GM19463 (cell line): ENCODE results near the gene SLC13A2.

Experiments
- ATAC-seq: cut with Tn5 transposase; IDR thresholded peaks from one replicate; pipeline ENCODE4 v1.9.1; 2021; ENCODE audit warnings: mild to moderate bottlenecking, moderate library complexity; ENCODE audit not compliant: unreplicated experiment

The SLC13A2 gene

DNA sequence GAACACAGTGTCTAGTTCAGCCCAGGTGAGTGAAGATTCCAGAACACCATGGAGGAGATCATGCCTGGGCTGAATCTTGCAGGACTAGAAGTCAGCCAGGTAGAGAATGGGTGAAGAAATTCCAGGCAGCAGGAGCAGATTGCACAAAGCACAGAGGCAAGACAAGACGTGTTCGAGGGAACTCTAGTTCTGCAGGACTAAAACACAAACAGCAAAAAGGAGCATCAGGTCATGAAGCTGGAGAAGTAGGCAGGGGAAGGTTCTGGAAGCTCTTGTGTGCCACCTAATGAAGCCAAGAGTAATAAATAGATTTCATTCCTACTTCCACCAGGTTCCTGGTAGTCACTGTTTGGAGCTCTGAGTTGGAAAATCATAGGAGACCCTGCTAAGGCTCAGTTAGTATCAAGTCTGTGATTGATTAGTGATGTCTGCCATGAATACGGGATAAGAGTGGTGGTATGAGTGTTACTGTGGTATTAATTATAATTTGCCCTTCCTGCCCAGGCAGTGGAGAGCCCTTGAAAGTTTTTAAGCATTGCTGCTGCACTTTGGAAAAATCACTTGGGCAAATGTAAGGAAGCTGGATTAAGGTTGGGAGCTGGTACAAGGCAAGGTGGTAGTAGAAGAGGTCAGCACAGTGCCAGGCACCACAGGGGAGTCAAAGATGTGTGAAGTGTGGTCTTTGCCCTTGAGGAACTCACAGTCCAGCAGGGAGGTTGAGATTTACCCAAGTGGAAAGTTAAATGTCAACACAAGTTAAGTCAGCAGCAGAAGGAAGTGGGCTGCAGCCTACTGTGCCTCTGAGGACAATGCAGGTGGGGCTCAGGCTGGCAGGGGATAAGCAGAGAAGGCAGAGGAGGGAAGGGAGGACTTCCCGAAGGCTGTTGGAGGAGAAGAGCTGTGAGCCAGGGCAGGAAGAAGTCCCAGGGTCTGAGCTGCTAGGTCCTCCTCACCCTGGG is 19.2 kb downstream of the SLC13A2 start:
- no peak for ATAC-seq

DNA sequence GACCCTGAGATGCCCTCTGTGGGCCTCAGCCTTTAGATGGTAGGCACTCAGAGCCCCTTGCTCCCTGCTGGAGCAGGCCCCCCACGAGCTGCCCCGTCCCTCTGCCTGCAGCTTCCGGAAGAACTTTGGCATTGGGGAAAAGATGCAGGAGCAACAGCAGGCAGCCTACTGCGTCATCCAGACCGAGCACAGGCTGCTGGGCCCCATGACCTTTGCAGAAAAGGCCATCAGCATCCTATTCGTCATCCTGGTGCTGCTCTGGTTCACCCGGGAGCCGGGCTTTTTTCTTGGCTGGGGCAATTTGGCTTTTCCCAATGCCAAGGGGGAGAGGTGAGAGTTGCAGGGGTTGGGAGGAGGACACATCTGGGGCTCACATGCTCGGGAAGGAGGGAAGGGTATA is 20.0 kb downstream of the SLC13A2 start:
- no peak for ATAC-seq

DNA sequence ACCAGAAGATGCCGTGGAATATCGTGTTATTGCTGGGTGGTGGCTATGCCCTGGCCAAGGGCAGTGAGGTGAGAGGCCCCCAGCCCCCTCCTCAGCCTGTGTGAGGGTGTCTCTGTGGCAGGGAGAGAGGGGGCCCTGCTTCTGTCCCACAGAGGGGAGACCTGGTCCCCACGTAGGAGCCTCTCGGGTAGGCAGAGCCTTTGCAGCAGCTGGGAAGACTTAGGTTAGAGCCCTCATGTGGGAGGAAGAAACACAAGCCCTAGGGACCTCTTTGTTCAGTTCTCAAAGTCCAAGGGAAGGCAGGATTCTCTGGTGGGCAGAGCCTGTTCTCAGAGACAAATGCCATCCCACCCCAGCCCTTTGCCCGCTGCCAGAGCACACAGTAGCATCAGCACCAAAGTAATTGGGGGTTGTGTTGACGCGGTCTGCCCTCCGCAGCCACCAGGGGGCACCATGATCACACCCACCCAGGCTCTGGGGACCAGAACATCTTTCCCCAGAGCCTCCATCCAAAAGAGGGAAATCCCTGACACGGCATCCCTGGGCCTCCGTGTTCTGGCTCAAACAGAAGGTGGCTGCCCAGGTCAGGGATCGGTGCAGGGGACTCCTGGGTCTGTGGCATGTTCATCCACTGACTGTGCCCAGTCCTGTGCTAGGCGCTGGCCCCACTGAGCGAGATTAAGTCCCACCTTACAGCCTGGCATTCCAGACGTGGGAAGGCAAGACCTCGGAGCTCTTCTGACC is 21.2 kb downstream of the SLC13A2 start:
- peak; percentile 56 for ATAC-seq

- no peak for ATAC-seq
These were observed 22.2 kb downstream of the SLC13A2 start for GRCh38 chr17:28495635-28496034.

- ATAC-seq = no peak
These were observed 24.5 kb downstream of the SLC13A2 start for GRCh38 chr17:28497931-28498330.

- no peak for ATAC-seq
These were observed 25.4 kb downstream of the SLC13A2 start for GRCh38 chr17:28498652-28499363.

- ATAC-seq = no peak
These were observed 25.9 kb downstream of the SLC13A2 start for GRCh38 chr17:28499364-28499664.

DNA sequence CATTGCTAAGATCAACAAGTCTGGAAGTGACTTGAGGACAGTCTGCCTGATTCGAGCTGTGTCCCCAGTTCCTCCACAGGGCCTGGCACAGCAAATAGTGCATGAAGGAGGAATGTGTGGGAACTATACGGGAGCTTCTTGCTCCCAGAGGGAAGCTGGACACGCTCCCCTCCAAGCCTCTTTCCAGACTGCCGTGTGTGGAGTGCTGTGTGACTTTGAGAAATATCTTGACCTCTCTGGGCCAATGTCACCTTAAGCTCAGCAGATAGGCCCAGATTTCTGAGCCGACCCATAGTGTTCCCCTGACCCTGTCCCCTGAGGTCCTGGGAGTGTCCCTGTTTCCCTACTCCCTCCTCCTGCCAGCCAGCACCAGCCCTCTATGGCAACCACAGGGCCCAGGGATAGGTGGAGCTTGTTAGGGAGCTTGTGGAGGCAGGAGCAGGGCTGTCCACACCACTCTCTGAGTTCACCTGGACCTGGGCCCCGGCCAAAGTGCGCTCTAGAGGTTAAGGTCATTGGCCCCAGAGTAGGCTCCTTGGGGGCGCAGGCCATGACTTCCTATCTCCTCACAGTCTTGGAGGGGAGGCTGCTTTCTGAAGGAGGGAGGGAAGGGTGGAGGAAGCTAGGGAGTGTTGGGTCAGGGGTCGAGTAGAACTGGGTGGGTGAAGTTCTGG is 26.4 kb downstream of the SLC13A2 start:
- ATAC-seq = no peak

DNA sequence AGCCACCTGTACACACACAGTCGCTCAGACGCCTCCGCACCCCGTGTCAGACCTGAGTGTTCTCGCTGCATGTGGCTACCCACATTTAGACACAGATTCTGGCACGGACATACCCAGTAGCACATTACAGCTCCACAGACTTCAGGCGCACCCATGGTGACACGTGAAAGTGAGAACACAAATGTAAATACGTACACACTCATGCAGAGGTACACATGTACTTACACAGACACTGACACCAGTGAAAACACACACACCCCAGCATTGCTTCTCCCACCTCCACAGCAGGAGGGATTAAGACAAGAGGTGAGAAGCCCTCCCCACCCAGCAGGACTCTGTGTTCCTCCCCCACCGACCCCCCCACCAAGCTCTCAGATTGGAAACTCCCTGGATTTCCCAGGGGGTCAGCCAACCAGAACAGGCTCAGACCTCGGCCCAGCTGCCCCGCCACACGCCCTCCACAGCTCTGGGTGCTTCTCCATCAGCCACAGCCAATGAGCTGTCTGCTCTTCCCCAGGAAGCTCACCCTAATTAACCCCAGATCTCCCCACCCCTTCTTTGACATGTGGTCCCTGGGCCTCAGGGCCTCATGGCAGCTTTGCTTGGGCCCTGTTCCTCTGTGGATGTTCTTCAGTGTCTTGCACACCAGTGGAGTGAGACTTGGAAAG is 27.4 kb downstream of the SLC13A2 start:
- ATAC-seq = peak; percentile 86

- no peak for ATAC-seq
These were observed 28.2 kb downstream of the SLC13A2 start for GRCh38 chr17:28501421-28502284.

DNA sequence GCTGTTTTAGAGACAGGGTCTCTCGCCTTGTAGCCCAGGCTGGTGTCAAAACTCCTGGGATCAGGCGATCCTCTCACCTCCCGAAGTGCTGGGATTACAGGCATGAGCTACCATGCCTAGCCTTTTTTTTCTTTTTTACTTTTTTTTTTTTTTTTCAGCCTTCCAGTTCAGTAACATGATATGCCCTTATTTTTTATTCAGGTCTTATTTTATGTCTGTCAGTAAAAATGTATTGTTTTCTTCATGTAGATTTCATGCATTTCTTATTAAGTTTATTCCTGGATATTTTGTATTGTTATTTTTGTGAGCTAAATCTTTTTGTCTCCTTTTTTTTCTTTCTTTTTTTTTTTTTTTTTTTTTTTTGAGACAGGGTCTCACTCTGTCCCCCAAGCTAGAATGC is 30.0 kb downstream of the SLC13A2 start:
- ATAC-seq = no peak

DNA sequence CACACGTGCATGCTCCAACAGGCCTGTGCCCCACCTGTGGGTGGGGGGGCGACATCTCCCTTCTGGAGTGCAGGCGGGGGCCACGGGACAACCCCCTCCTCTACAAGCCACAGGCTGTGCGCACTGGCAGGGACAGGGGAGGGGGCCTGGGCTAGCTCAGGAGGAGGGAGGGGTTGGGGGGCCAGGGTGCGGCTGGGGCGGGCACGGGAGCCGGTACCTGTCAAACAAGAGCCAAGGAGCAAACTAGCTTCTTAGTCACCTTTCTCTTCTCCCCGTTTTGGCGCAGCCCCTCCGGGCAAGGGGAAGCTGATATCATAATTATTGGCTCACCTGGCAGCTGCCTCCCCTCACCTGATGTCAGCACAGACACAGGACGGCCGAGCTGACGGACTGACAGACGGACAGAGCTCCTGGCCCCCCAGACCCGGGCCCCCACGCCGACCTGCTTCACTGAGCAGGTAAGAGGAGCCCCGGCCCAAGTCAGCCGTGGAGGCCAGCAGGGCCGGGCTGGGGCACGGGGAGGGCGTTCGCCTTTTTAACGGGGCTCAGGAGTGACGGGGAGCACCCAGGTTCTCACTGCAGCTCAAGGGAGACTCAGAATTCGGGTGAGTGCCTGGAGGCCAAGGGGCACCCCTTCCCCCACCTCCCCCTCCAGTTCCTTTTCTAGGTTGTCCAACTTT is 32.7 kb downstream of the SLC13A2 start, which contains the start of gene FOXN1:
TSS of gene FOXN1 (plus strand) at position 363 of the 680 bp plus-strand sequence. CDS start 17,622 bp downstream, outside the sequence.
- no peak for ATAC-seq

GRCh38 chr17:28506763-28507487 is 33.5 kb downstream of the SLC13A2 start:
- no peak for ATAC-seq

DNA sequence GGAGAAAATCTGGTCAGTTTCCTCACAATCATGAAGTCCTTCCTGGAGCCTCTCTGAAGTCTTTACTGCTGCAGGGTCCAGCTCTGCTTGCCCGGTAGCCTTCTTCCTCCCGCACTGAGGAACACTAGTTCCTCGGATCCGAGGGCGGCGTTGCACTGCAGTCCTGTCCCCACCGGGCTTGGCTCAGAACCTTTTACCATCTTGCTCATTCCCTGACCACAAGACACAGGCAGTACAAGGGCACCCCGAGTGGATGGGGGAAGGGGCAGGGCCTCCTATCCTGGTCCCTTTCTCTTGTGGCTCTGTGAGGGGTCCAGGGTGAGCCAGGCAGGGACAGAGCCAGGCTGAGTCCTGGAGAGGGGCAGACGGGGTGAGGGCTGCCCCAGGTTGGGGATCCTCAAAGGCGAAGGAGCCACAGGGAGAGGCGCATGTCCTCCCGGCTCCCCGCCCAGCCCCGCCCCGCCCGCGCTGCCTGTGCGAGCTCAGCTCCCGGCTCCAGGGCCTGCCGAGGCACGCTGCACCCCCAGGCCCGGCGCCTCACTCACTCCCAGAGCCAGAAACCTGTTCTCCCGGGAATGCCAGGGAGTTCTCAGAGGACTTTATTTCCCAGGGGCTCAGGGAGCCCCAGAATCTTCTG is 34.2 kb downstream of the SLC13A2 start:
- no peak for ATAC-seq

- ATAC-seq = no peak
These were observed 34.8 kb downstream of the SLC13A2 start for GRCh38 chr17:28508211-28508724.

DNA sequence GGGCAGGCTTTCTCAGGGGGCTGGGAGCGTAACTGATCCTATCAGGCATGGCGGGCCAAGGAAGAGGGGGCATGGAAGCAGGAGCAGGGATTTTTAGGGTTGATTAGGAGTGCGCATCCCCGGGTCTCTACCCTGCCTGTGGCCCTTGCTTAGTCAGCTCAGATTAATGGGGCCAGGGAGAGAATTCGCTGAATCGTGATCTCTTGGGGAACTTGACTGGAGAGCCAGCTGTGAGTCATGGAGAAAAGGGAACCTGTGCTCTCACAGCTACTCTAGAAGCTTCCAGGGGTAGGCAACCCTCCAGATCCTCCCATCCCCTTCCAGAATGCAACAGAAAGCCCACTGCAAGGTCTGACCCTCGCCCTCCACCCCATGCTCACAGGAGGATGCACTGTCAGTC is 36.3 kb downstream of the SLC13A2 start:
- no peak for ATAC-seq

DNA sequence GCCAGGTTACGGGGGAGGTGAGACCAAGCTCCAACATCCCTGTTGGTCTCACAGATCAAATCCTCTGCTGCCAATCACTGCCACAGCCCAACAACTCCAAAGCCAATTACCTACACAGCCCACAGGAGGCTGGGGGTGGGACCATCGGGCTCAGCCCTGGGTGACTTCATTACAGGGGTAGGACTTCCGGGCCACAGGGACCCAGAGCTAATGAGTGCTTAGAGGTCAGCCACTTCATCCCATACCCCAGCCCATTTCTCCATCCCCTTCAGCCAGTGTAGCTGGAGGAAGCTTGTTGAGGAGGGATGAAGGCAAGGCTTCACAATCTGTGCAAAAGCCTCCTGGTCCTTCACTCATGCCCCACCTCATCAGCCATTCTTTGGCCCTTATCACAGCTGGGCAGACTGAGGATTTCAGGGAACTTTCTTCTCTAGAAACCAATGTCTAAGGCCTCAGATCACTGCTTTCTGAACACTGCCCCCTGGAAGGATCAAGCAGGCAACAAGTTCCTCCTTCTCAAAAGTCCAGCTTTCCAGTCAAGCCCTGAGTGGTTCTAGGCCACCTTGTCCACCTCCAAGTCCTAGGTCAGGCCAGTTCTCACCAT is 38.5 kb downstream of the SLC13A2 start:
- ATAC-seq = no peak
